Neural progenitor cell (in vitro differentiated cells): Measurements from ENCODE around the gene BCL2A1. TPM values are rescaled to one million over a fixed set of nuclear protein-coding genes. Genes with fewer than 3 reads are reported as not detected.
"Not testable (repeated sequence)": the region's sequence is repeated elsewhere in the genome, so short reads cannot be mapped to it uniquely, and the experiment has no call there.

ENCODE experiments used
- DNase-seq: peaks from one replicate; pipeline ENCODE4 v3.0.0-alpha.2; 2016; ENCODE audit warnings: low spot score
- H2AFZ ChIP-seq: fragments of 200-600 bp; sonication (generic); replicated peaks from 2 replicates; pipeline ENCODE4 v1.6.1; 2016; ENCODE audit warnings: antibody characterized with exemption
- H3F3A ChIP-seq: fragments of 200-600 bp; sonication (generic); 2 replicates; pipeline ENCODE4 v1.6.1; 2016; ENCODE audit warnings: antibody characterized with exemption, low read depth
- H3K27ac ChIP-seq: fragments of 200-600 bp; sonication (generic); 2 replicates; pipeline ENCODE4 v1.5.1; 2016; ENCODE audit warnings: mild to moderate bottlenecking
- H3K27me3 ChIP-seq: fragments of 200-600 bp; sonication (generic); 2 replicates; pipeline ENCODE4 v1.6.1; 2016; ENCODE audit warnings: mild to moderate bottlenecking, moderate library complexity
- H3K36me3 ChIP-seq: fragments of 200-600 bp; sonication (generic); 2 replicates; pipeline ENCODE4 v1.5.1; 2016
- H3K4me1 ChIP-seq: fragments of 200-600 bp; sonication (generic); 2 replicates; pipeline ENCODE4 v1.6.1; 2016; ENCODE audit warnings: mixed run types
- H3K4me2 ChIP-seq: fragments of 200-600 bp; sonication (generic); 2 replicates; pipeline ENCODE4 v1.6.1; 2016
- H3K4me3 ChIP-seq: fragments of 200-600 bp; sonication (generic); 2 replicates; pipeline ENCODE4 v1.5.1; 2016
- H3K79me2 ChIP-seq: fragments of 200-600 bp; sonication (generic); 2 replicates; pipeline ENCODE4 v1.6.1; 2016; ENCODE audit warnings: low read depth
- H3K9ac ChIP-seq: fragments of 200-600 bp; sonication (generic); 2 replicates; pipeline ENCODE4 v1.6.1; 2016
- H3K9me3 ChIP-seq: fragments of 200-600 bp; sonication (generic); 2 replicates; pipeline ENCODE4 v1.5.1; 2016; ENCODE audit warnings: low read depth
- H4K20me1 ChIP-seq: fragments of 200-600 bp; sonication (generic); 2 replicates; pipeline ENCODE4 v1.6.1; 2016; ENCODE audit warnings: low read depth
- H3K27ac Mint-ChIP-seq: 3 replicates; pipeline ENCODE4 v1.8.0; 2021; ENCODE audit warnings: mixed read lengths
- H3K27me3 Mint-ChIP-seq: 2 replicates; pipeline ENCODE4 v1.8.0; 2022; ENCODE audit warnings: low read depth, mild to moderate bottlenecking, inconsistent platforms, moderate library complexity, mixed read lengths; ENCODE audit not compliant: insufficient read depth
- H3K36me3 Mint-ChIP-seq: 3 replicates; pipeline ENCODE4 v1.8.0; 2021; ENCODE audit warnings: mixed read lengths
- H3K4me1 Mint-ChIP-seq: 3 replicates; pipeline ENCODE4 v1.8.0; 2021; ENCODE audit warnings: mixed read lengths
- H3K4me3 Mint-ChIP-seq: 3 replicates; pipeline ENCODE4 v1.8.0; 2021; ENCODE audit warnings: mild to moderate bottlenecking, moderate library complexity, mixed read lengths
- H3K9me3 Mint-ChIP-seq: 3 replicates; pipeline ENCODE4 v1.8.0; 2020; ENCODE audit warnings: mixed read lengths
- CTCF ChIP-seq: fragments of 200-600 bp; sonication (generic); IDR thresholded peaks from 2 replicates; pipeline ENCODE4 v1.5.1; 2017; ENCODE audit warnings: antibody characterized with exemption, mild to moderate bottlenecking
- EZH2 ChIP-seq: fragments of 200-600 bp; sonication (generic); IDR thresholded peaks from 2 replicates; pipeline ENCODE4 v1.6.1; 2017; ENCODE audit warnings: antibody characterized with exemption, mild to moderate bottlenecking, moderate library complexity
- EZH2phosphoT487 ChIP-seq: fragments of 200-600 bp; sonication (generic); IDR thresholded peaks from 2 replicates; pipeline ENCODE4 v1.6.1; 2017; ENCODE audit warnings: antibody characterized with exemption
- total RNA-seq: library from RNA; depleted of rRNA; stranded (reverse); fragments of >200 nt; gene quantifications from 2 replicates; pipeline ENCODE4 v1.2.3, GENCODE V29; 2015; ENCODE audit warnings: low replicate concordance

The BCL2A1 gene
- total RNA-seq, 1 donor from 2014 or later = not detected

GRCh38 chr15:79965846-79966630 is 5.0 kb downstream of the BCL2A1 start:
- Histone ChIP-seq H3K27me3 (no peaks in the 10 kb centered on the region), H4K20me1 (no peaks in the 10 kb centered on the region), H3K4me1 (no peaks in the 10 kb centered on the region), H3K79me2 (no peaks in the 10 kb centered on the region), H3K9me3 (no peaks in the 10 kb centered on the region), H3K9ac (no peak overlapping the region), H3K27ac (no peak overlapping the region), H3K4me3 (no peak overlapping the region), H2AFZ (peak overlapping the region; percentile 76), H3K4me2 (no peak overlapping the region), H3F3A (no peaks in the 10 kb centered on the region), H3K36me3 (no peaks in the 10 kb centered on the region)
- Mint-ChIP-seq H3K4me1 (no peaks in the 10 kb centered on the region), H3K9me3 (no peaks in the 10 kb centered on the region), H3K36me3 (no peaks in the 10 kb centered on the region), H3K27ac (no peak overlapping the region), H3K4me3 (no peak overlapping the region), H3K27me3 (peaks cover 7% of the 10 kb centered on the region)
- TF ChIP-seq EZH2 (no peak), EZH2phosphoT487 (no peak), CTCF (no peak)
- no peak for DNase-seq

GRCh38 chr15:79964232-79964805 is 6.7 kb downstream of the BCL2A1 start:
- H3K4me3 ChIP-seq = no peak overlapping the region
- no peak for DNase-seq
- TF ChIP-seq CTCF (no peak), EZH2 (no peak), EZH2phosphoT487 (no peak)
- no peaks in the 10 kb centered on the region for H3K36me3 ChIP-seq
- Mint-ChIP-seq H3K4me1 (no peaks in the 10 kb centered on the region), H3K27me3 (peaks cover 6% of the 10 kb centered on the region), H3K4me3 (no peak overlapping the region), H3K9me3 (no peaks in the 10 kb centered on the region), H3K27ac (no peak overlapping the region), H3K36me3 (no peaks in the 10 kb centered on the region)
- no peak overlapping the region for H3K9ac ChIP-seq
- no peak overlapping the region for H3K4me2 ChIP-seq
- H3F3A ChIP-seq = no peaks in the 10 kb centered on the region
- no peaks in the 10 kb centered on the region for H3K27me3 ChIP-seq
- no peak overlapping the region for H2AFZ ChIP-seq
- no peak overlapping the region for H3K27ac ChIP-seq
- H3K79me2 ChIP-seq = no peaks in the 10 kb centered on the region
- no peaks in the 10 kb centered on the region for H3K4me1 ChIP-seq
- no peaks in the 10 kb centered on the region for H4K20me1 ChIP-seq
- no peaks in the 10 kb centered on the region for H3K9me3 ChIP-seq

GRCh38 chr15:79962921-79963320 is 8.1 kb downstream of the BCL2A1 start:
- not testable (repeated sequence) for H3K4me1 ChIP-seq, H3K9me3 Mint-ChIP-seq, H3K4me1 Mint-ChIP-seq, H3K9me3 ChIP-seq, H3K4me3 Mint-ChIP-seq, H3F3A ChIP-seq, H3K4me3 ChIP-seq, H3K27ac Mint-ChIP-seq, DNase-seq, H3K27ac ChIP-seq, H3K4me2 ChIP-seq, H3K36me3 ChIP-seq, H3K9ac ChIP-seq, H4K20me1 ChIP-seq, H3K27me3 Mint-ChIP-seq, H3K79me2 ChIP-seq, H3K36me3 Mint-ChIP-seq, H3K27me3 ChIP-seq, H2AFZ ChIP-seq

- H3K9me3 Mint-ChIP-seq = no peaks in the 10 kb centered on the region
- DNase-seq = no peak
- TF ChIP-seq EZH2 (no peak), EZH2phosphoT487 (no peak), CTCF (no peak)
- no peaks in the 10 kb centered on the region for H3K9me3 ChIP-seq
- H3K27me3 Mint-ChIP-seq = peaks cover 3% of the 10 kb centered on the region
- no peaks in the 10 kb centered on the region for H3F3A ChIP-seq
- no peaks in the 10 kb centered on the region for H3K36me3 ChIP-seq
- H3K4me3 Mint-ChIP-seq = no peak overlapping the region
- H3K4me1 Mint-ChIP-seq = no peaks in the 10 kb centered on the region
- no peak overlapping the region for H3K27ac Mint-ChIP-seq
- H4K20me1 ChIP-seq = no peaks in the 10 kb centered on the region
- H3K27ac ChIP-seq = no peak overlapping the region
- H3K9ac ChIP-seq = no peak overlapping the region
- no peaks in the 10 kb centered on the region for H3K27me3 ChIP-seq
- H3K4me1 ChIP-seq = no peaks in the 10 kb centered on the region
- no peaks in the 10 kb centered on the region for H3K79me2 ChIP-seq
- no peaks in the 10 kb centered on the region for H3K36me3 Mint-ChIP-seq
- no peak overlapping the region for H3K4me2 ChIP-seq
- no peak overlapping the region for H3K4me3 ChIP-seq
- H2AFZ ChIP-seq = no peak overlapping the region
Observed at GRCh38 chr15:79962178-79962577, 8.8 kb downstream of the BCL2A1 start.
